HCT116 (cell line): Measurements from ENCODE around the gene MAVS. TPM values are rescaled to one million over a fixed set of nuclear protein-coding genes. Genes with fewer than 3 reads are reported as not detected.
A peak's percentile ranks its signal among the peaks of the same experiment; 100 is the strongest.

Experiments used
- ATAC-seq: fragments of 200-7000 bp; cut with Tn5 transposase; 2 replicates; pipeline ENCODE4 v1.9.1; 2020; ENCODE audit warnings: mild to moderate bottlenecking, moderate library complexity
- BruUV-seq: library from RNA; stranded (reverse); fragments of 400-500 nt; replicated peaks from 2 replicates; lab custom pipeline; 2021; lab: Mats Ljungman, UMichigan
- CTCF ChIA-PET: fragments of 300-600 bp; sonication (Branson Sonifier 250); formaldehyde crosslinking; loops from one replicate; lab custom pipeline; 2021; ENCODE audit warnings: antibody characterized with exemption; lab: Charles Lee
- POLR2A ChIA-PET: fragments of 300-600, 350-600 bp; sonication (Branson Sonifier 250); formaldehyde crosslinking; loops from one replicate; lab custom pipeline; 2021; ENCODE audit warnings: antibody characterized with exemption; lab: Charles Lee
- RAD21 ChIA-PET, 2 experiments: fragments of 300-600 bp; sonication (Branson Sonifier 250); formaldehyde crosslinking; loops; one replicate each; lab custom pipeline; 2023; ENCODE audit warnings: low total read pairs in 2 of 2; ENCODE audit not compliant: uncharacterized antibody in 2 of 2, unreplicated experiment in 2 of 2, low non-redundant PET in 1 of 2; lab: Charles Lee
- DNase-seq: peaks from one replicate; pipeline ENCODE4 v3.0.0-alpha.2; 2010; ENCODE audit warnings: low read depth, low spot score
- H2AFZ ChIP-seq: fragments of 200-600 bp; shearing (Covaris generic), sonication (generic); 2 replicates; pipeline ENCODE4 v1.6.1; 2017; ENCODE audit warnings: low read depth, mixed run types, mixed read lengths, antibody characterized with exemption, low read length; ENCODE audit not compliant: poor library complexity, severe bottlenecking
- H3K27ac ChIP-seq: 2 replicates; pipeline ENCODE4 v1.5.1; 2012; ENCODE audit warnings: low read depth, low read length
- H3K27me3 ChIP-seq: fragments of 200-600 bp; sonication (generic); 2 replicates; pipeline ENCODE4 v1.6.1; 2016; ENCODE audit warnings: mixed run types, low read length, mixed read lengths; ENCODE audit not compliant: insufficient read depth
- H3K36me3 ChIP-seq, 2 experiments: fragments of 200-500 bp in 1 of 2; fragments of 200-600 bp in 1 of 2; sonication (Bioruptor generic) in 1 of 2; sonication (generic) in 1 of 2; 2 replicates each; pipeline versions ENCODE4 v1.5.1 to v1.6.1; 2014 to 2016; ENCODE audit warnings: low read length in 2 of 2, inconsistent platforms in 1 of 2, mixed read lengths in 1 of 2, mixed run types in 1 of 2; ENCODE audit not compliant: insufficient read depth in 2 of 2, control insufficient read depth in 1 of 2
- H3K4me1 ChIP-seq, 2 experiments: fragments of 200-600 bp in 1 of 2; sonication (generic) in 1 of 2; 2 replicates each; pipeline versions ENCODE4 v1.5.1 to v1.6.1; 2012 to 2017; ENCODE audit warnings: low read length in 2 of 2, inconsistent platforms in 1 of 2, mild to moderate bottlenecking in 1 of 2, mixed read lengths in 1 of 2, mixed run types in 1 of 2, moderate library complexity in 1 of 2; ENCODE audit not compliant: insufficient read depth in 2 of 2, control insufficient read depth in 1 of 2
- H3K4me2 ChIP-seq: fragments of 200-600 bp; sonication (generic); 2 replicates; pipeline ENCODE4 v1.6.1; 2017; ENCODE audit warnings: mixed run types, low read length, mixed read lengths
- H3K4me3 ChIP-seq, 2 experiments: fragments of 200-600 bp in 1 of 2; sonication (generic) in 1 of 2; replicated peaks in 1 of 2; 2 replicates each; pipeline ENCODE4 v1.5.1; 2011 to 2016; ENCODE audit warnings: low read length in 2 of 2, control low read depth in 1 of 2, low read depth in 1 of 2, mild to moderate bottlenecking in 1 of 2, mixed read lengths in 1 of 2, mixed run types in 1 of 2
- H3K79me2 ChIP-seq: fragments of 200-600 bp; sonication (generic); 2 replicates; pipeline ENCODE4 v1.6.1; 2017; ENCODE audit warnings: mild to moderate bottlenecking, mixed run types, low read length, moderate library complexity, mixed read lengths; ENCODE audit not compliant: insufficient read depth
- H3K9ac ChIP-seq: fragments of 200-600 bp; sonication (generic); 2 replicates; pipeline ENCODE4 v1.6.1; 2016; ENCODE audit warnings: low read length, mixed read lengths
- H3K9me2 ChIP-seq: fragments of 200-600 bp; sonication (generic), shearing (Covaris generic); 2 replicates; pipeline ENCODE4 v1.6.1; 2017; ENCODE audit warnings: mixed run types, mild to moderate bottlenecking, moderate library complexity; ENCODE audit not compliant: insufficient read depth
- H3K9me3 ChIP-seq, 2 experiments: fragments of 200-500 bp in 1 of 2; fragments of 200-600 bp in 1 of 2; sonication (Bioruptor generic) in 1 of 2; sonication (generic) in 1 of 2; 2 replicates each; pipeline ENCODE4 v1.6.1; 2014 to 2017; ENCODE audit warnings: low read length in 2 of 2, mixed read lengths in 2 of 2, inconsistent platforms in 1 of 2, low read depth in 1 of 2, mild to moderate bottlenecking in 1 of 2, mixed run types in 1 of 2, moderate library complexity in 1 of 2; ENCODE audit not compliant: control insufficient read depth in 1 of 2, insufficient read depth in 1 of 2
- H4K20me1 ChIP-seq: fragments of 200-600 bp; sonication (generic), shearing (Covaris generic); 2 replicates; pipeline ENCODE4 v1.6.1; 2017; ENCODE audit warnings: mixed run types, mild to moderate bottlenecking, moderate library complexity; ENCODE audit not compliant: insufficient read depth
- CEBPB ChIP-seq: IDR thresholded peaks from 2 replicates; pipeline ENCODE4 v1.6.1; 2012; ENCODE audit warnings: low read depth
- ELF1 ChIP-seq: IDR thresholded peaks from 2 replicates; pipeline ENCODE4 v1.6.1; 2012; ENCODE audit warnings: low read depth, borderline replicate concordance
- EZH2 ChIP-seq: fragments of 200-600 bp; sonication (generic); IDR thresholded peaks from 2 replicates; pipeline ENCODE4 v1.6.1; 2017; ENCODE audit warnings: antibody characterized with exemption, mixed run types
- FOSL1 ChIP-seq: IDR thresholded peaks from 2 replicates; pipeline ENCODE4 v1.6.1; 2012; ENCODE audit warnings: low read depth
- JUND ChIP-seq: IDR thresholded peaks from 2 replicates; pipeline ENCODE4 v1.6.1; 2012
- POLR2A ChIP-seq: IDR thresholded peaks from 2 replicates; pipeline ENCODE4 v1.7.0; 2011; ENCODE audit warnings: borderline replicate concordance; ENCODE audit not compliant: insufficient read depth, insufficient read length; ENCODE audit errors: extremely low read depth
- POLR2AphosphoS5 ChIP-seq: IDR thresholded peaks from 2 replicates; pipeline ENCODE4 v1.6.1; 2011; ENCODE audit warnings: mild to moderate bottlenecking, low read depth, low read length, moderate library complexity
- RAD21 ChIP-seq: IDR thresholded peaks from 2 replicates; pipeline ENCODE4 v1.6.1; 2012; ENCODE audit warnings: low read depth, mild to moderate bottlenecking
- SIN3A ChIP-seq: IDR thresholded peaks from 2 replicates; pipeline ENCODE4 v1.6.1; 2012; ENCODE audit warnings: low read depth
- SRF ChIP-seq: IDR thresholded peaks from 2 replicates; pipeline ENCODE4 v1.6.1; 2012; ENCODE audit warnings: low read depth
- TCF7L2 ChIP-seq: IDR thresholded peaks from 2 replicates; pipeline ENCODE4 v1.7.0; 2011; ENCODE audit warnings: borderline replicate concordance, inconsistent platforms; ENCODE audit not compliant: insufficient read depth, insufficient read length; ENCODE audit errors: extremely low read depth
- YY1 ChIP-seq: IDR thresholded peaks from 2 replicates; pipeline ENCODE4 v1.6.1; 2011; ENCODE audit warnings: low read length, low read depth, moderate library complexity, mild to moderate bottlenecking; ENCODE audit not compliant: insufficient replicate concordance; ENCODE audit errors: extremely low read depth
- ZFX ChIP-seq: fragments of 450-650 bp; IDR thresholded peaks from 2 replicates; pipeline ENCODE4 v1.6.1; 2017
- ZNF274 ChIP-seq: fragments of 200-500 bp; sonication (Bioruptor generic); IDR thresholded peaks from 2 replicates; pipeline ENCODE4 v1.6.1; 2014; ENCODE audit warnings: mild to moderate bottlenecking, low read depth, low read length, inconsistent platforms
- intact Hi-C: fragments of 100-400 bp; cut with micrococcal nuclease; formaldehyde crosslinking; loops from 2 replicates; pipeline ENCODE4 v1.10.0; 2022
- total RNA-seq: library from RNA; stranded (reverse); gene quantifications from one replicate; pipeline ENCODE4 v1.2.1, GENCODE V29; 2021; ENCODE audit not compliant: unreplicated experiment
- TF ChIP-seq, protein P1 (sequence below): IDR thresholded peaks from 2 replicates; pipeline ENCODE4 v1.6.1; 2011; ENCODE audit warnings: mild to moderate bottlenecking, low read length, moderate library complexity; ENCODE audit not compliant: insufficient replicate concordance; ENCODE audit errors: extremely low read depth
- TF ChIP-seq, protein P2 (sequence below), 3 experiments: fragments of 200-600 bp in 1 of 3; sonication (generic) in 1 of 3; IDR thresholded peaks in 2 of 3; conservative IDR thresholded peaks in 1 of 3; 2 replicates each; pipeline ENCODE4 v1.5.1; 2012 to 2017; ENCODE audit warnings: low read depth in 2 of 3, low read length in 2 of 3, antibody characterized with exemption in 1 of 3, borderline replicate concordance in 1 of 3, control low read depth in 1 of 3, mild to moderate bottlenecking in 1 of 3, mixed read lengths in 1 of 3, mixed run types in 1 of 3, moderate library complexity in 1 of 3; ENCODE audit not compliant: insufficient read depth in 1 of 3
- TF ChIP-seq, protein P3 (sequence below): IDR thresholded peaks from 2 replicates; pipeline ENCODE4 v1.6.1; 2012; ENCODE audit warnings: low read depth
- TF ChIP-seq, protein P4 (sequence below): IDR thresholded peaks from 2 replicates; pipeline ENCODE4 v1.6.1; 2012

The MAVS gene
- total RNA-seq, 1 experiment from 2014 or later = 60.1 TPM

DNA sequence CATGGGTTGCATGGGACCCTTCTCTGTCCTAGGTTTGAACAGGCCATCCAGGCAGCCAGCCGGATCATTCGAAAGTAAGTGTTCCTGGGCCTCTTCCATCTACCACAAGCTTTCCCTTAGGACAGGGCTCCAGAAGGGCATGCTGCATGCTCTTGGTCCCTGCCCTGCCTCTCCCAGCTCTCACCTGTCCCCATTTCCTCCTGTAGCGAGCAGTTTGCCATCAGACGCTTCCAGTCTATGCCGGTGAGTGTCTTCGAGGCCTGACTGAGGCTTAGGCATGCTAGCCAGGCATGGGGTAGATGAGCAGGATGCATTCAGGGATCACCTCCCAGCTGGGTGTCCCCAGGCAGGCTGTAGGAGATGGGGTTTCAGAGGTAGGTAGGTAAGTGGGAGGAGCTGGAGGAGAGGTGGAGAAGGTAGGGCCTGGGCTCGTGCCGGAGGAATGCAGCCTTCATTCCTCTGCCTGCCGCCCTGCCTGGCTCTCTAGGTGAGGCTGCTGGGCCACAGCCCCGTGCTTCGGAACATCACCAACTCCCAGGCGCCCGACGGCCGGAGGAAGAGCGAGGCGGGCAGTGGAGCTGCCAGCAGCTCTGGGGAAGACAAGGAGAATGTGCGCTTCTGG lies 46.3 kb upstream of the MAVS start:
- Histone ChIP-seq H3K4me3 (no peak overlapping the region), H3K9me3 (no peaks in the 10 kb centered on the region), H2AFZ (no peak overlapping the region), H4K20me1 (no peaks in the 10 kb centered on the region), H3K4me1 (peaks cover 32 to 71% of the 10 kb centered on the region in 2 experiments), H3K9ac (peak overlapping the region; percentile 95; the same call in 1 of the 2 replicates), H3K27me3 (no peaks in the 10 kb centered on the region), H3K36me3 (peaks cover 34 to 65% of the 10 kb centered on the region in 2 experiments), H3K4me2 (peak overlapping the region; percentile 26), H3K9me2 (no peaks in the 10 kb centered on the region), H3K79me2 (peaks cover 67% of the 10 kb centered on the region)
- no peak for DNase-seq
- ChIA-PET POLR2A (interaction anchor here (2.7 kb wide), 1 partner anchor 13 kb away, joined by 13 read pairs; no protein-coding TSS in a partner anchor), CTCF (interaction anchor here (1.2 kb wide), 1 partner anchor 18 kb away, joined by 5 read pairs; no protein-coding TSS in a partner anchor), RAD21 (no interaction called here)
- ATAC-seq = no peak
- no TSS peak for BruUV-seq
- TF ChIP-seq CEBPB (no peak), ZFX (no peak), SIN3A (no peak), ELF1 (no peak), TCF7L2 (no peak), YY1 (no peak), RAD21 (no peak), JUND (no peak), ZNF274 (no peak), SRF (no peak), EZH2 (no peak), FOSL1 (no peak), POLR2A (no peak), POLR2AphosphoS5 (no peak)
- TF ChIP-seq, protein P1, sequence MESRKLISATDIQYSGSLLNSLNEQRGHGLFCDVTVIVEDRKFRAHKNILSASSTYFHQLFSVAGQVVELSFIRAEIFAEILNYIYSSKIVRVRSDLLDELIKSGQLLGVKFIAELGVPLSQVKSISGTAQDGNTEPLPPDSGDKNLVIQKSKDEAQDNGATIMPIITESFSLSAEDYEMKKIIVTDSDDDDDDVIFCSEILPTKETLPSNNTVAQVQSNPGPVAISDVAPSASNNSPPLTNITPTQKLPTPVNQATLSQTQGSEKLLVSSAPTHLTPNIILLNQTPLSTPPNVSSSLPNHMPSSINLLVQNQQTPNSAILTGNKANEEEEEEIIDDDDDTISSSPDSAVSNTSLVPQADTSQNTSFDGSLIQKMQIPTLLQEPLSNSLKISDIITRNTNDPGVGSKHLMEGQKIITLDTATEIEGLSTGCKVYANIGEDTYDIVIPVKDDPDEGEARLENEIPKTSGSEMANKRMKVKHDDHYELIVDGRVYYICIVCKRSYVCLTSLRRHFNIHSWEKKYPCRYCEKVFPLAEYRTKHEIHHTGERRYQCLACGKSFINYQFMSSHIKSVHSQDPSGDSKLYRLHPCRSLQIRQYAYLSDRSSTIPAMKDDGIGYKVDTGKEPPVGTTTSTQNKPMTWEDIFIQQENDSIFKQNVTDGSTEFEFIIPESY = no peak
- TF ChIP-seq, protein P2, sequence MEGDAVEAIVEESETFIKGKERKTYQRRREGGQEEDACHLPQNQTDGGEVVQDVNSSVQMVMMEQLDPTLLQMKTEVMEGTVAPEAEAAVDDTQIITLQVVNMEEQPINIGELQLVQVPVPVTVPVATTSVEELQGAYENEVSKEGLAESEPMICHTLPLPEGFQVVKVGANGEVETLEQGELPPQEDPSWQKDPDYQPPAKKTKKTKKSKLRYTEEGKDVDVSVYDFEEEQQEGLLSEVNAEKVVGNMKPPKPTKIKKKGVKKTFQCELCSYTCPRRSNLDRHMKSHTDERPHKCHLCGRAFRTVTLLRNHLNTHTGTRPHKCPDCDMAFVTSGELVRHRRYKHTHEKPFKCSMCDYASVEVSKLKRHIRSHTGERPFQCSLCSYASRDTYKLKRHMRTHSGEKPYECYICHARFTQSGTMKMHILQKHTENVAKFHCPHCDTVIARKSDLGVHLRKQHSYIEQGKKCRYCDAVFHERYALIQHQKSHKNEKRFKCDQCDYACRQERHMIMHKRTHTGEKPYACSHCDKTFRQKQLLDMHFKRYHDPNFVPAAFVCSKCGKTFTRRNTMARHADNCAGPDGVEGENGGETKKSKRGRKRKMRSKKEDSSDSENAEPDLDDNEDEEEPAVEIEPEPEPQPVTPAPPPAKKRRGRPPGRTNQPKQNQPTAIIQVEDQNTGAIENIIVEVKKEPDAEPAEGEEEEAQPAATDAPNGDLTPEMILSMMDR (IDR thresholded peaks at IDR 0.05 in 2 of 3, conservative IDR thresholded peaks at IDR 0.05 in 1 of 3; ENCODE audit: borderline replicate concordance in 1 of 3, insufficient read depth in 1 of 3, low read depth in 2 of 3, low read length in 2 of 3) = no peak
- TF ChIP-seq, protein P3, sequence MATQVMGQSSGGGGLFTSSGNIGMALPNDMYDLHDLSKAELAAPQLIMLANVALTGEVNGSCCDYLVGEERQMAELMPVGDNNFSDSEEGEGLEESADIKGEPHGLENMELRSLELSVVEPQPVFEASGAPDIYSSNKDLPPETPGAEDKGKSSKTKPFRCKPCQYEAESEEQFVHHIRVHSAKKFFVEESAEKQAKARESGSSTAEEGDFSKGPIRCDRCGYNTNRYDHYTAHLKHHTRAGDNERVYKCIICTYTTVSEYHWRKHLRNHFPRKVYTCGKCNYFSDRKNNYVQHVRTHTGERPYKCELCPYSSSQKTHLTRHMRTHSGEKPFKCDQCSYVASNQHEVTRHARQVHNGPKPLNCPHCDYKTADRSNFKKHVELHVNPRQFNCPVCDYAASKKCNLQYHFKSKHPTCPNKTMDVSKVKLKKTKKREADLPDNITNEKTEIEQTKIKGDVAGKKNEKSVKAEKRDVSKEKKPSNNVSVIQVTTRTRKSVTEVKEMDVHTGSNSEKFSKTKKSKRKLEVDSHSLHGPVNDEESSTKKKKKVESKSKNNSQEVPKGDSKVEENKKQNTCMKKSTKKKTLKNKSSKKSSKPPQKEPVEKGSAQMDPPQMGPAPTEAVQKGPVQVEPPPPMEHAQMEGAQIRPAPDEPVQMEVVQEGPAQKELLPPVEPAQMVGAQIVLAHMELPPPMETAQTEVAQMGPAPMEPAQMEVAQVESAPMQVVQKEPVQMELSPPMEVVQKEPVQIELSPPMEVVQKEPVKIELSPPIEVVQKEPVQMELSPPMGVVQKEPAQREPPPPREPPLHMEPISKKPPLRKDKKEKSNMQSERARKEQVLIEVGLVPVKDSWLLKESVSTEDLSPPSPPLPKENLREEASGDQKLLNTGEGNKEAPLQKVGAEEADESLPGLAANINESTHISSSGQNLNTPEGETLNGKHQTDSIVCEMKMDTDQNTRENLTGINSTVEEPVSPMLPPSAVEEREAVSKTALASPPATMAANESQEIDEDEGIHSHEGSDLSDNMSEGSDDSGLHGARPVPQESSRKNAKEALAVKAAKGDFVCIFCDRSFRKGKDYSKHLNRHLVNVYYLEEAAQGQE = no peak
- TF ChIP-seq, protein P4, sequence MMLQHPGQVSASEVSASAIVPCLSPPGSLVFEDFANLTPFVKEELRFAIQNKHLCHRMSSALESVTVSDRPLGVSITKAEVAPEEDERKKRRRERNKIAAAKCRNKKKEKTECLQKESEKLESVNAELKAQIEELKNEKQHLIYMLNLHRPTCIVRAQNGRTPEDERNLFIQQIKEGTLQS = no peak
- TF ChIP-seq, all 23 proteins: peak for 0
- intact Hi-C loops = no loop called here
- peak overlapping the region; percentile 41; the same call in 1 of the 2 replicates for H3K27ac ChIP-seq
